NCI-H2107 (cell line): ENCODE data around the gene NR2C2AP.

Experiments used
- DNase-seq: peaks from one replicate; lab custom pipeline; 2025; lab: John Stamatoyannopoulos, UW

The NR2C2AP gene

DNA sequence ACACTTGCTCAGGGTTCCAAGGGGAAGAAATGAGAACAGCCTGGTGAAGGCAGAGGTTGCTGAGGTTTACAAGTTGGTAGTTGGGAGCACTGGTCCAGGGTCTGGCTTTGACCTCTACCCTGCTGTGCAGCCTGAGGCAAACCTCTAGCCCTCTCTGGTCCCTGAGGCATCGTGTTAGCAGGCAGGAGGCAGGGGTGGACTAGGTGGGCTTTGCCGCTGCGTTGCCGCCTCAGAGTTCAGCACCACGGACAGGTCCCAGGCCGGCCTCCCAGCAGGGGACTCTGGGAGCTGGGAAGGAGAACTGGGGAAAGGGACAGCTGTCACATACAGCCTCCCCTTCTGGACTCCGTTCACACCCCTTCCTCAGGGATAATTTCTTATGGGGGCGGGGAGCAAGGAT, 11.7 kb upstream of the NR2C2AP start:
- no peak for DNase-seq

GRCh38 chr19:19214159-19214490, 10.9 kb upstream of the NR2C2AP start:
- DNase-seq = no peak

DNA sequence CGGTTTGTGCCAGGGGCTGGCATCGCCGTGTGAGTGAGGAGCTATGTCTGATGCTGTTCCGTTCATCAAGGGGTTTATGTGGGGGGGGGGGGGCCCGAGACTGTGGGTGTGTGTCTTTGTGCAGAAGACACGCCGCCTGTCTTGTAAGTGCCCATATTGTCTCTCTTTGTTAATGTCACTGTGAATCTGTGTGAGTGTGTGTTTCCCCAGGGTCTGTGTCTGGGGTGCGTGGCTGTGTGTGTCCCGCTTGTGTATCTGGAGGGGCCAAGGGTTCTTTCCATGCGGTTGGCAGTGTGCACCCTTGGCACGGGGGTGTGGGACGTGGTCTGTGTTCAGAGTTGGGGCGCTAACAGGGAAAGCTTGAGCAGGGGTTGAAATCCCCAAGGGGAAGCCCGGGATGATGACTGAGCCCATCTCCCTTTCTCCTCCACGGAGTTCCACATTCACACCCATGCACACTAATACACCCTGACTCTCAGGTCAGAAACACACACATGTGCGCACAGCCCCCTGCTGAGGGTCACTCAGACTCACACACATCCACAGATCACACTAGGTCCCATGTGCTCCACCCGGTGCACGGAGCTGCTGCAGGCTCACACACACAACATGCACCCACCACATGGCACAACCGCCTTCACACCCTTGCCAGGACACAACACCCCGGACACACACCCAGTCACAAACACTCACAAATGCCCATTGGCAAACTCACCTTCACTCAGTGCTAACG, 10.4 kb upstream of the NR2C2AP start:
- DNase-seq = no peak

GRCh38 chr19:19212916-19213315, 9.7 kb upstream of the NR2C2AP start:
- no peak for DNase-seq

- no peak for DNase-seq
These were observed 8.5 kb upstream of the NR2C2AP start, which contains the start of gene NCAN for GRCh38 chr19:19211499-19212420. NCAN (plus strand) TSS chr19:19211958; CDS start chr19:19216954, 4,996 bp downstream.

DNA sequence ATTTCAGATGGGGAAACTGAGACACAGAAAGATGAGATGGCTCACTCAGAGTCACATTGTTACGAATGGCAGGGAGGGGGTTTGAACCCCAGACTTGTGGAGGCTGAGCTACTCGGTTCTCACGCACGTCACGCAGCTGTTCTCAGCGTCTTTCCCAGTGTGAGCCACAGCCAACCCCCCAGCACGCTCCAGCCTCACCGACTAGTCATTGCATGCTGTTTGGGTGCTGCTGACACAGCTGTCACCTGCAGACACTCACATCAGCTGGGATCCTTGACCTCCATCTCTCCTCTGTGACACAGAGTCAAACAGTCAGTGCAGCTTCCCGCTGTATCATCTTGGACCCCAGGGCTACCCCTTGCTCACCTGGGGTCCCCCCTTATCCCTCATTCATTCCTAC, 6.2 kb upstream of the NR2C2AP start:
- DNase-seq = no peak

GRCh38 chr19:19207637-19208572, 4.7 kb upstream of the NR2C2AP start:
- no peak for DNase-seq

GRCh38 chr19:19206938-19207337, 3.7 kb upstream of the NR2C2AP start:
- DNase-seq = no peak

GRCh38 chr19:19205416-19206410, 2.5 kb upstream of the NR2C2AP start:
- no peak for DNase-seq

DNA sequence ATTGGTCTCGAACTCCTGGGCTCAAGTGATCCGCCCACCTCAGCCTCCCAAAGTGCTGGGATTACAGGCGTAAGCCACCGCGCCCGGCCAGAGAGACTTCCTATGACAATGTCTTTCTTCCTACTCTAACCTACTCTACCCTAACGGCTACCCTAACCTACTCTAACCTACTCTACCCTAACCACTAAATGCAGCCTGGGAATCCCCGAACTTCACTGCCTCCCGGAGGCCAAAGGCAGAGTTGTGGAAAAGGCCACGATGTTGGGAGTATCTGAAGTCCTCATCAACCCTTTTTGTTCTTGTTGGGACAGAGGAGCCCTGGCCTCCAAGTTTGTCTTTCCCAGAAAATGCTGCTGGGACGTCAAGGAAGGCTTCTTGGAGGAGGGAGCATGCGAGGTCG, 967 bp upstream of the NR2C2AP start:
- no peak for DNase-seq

DNA sequence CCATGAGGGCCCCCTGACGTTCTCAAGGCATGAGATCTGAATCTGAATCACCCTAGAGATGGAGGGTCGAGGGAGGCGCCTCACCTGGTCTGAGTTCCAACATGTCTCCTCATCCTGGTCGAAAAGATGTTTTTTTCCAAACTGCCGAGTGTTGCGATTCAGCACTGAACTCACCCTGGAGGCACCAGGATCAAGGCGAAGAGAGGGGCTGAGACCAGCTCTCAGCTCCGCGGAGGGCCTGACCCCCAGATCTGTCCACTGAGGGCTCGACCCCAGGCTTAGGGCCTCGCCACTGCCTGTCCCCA, 555 bp downstream of the NR2C2AP start:
- DNase-seq = no peak

GRCh38 chr19:19201697-19202630, 1.2 kb downstream of the NR2C2AP start:
- DNase-seq = no peak

GRCh38 chr19:19193926-19194325, 9.3 kb downstream of the NR2C2AP start:
- DNase-seq = no peak

DNA sequence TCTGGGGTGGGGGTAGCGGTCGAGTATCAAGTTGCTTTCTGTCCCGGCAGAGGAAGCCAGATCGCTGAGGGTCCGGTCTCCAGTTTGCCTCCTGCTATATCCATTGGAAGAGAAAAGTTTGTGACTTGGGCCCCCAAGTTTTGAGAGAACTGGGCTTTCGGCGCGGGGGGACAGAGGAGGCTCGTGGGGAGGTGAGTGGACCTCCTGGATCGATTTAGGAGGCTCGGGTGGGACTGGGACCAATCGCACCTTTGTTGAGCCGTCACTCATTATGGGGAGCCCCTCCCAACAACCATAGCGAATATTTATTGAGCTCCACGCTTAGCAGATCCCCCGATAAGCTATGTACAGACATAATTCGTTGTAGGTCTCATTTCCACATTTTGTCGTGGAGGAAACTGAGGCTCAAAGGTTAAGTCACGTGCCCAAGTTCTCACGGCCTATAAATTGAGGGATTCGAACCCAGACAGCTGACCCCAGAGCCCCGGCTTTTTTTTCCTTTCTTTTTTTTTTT, 10.2 kb downstream of the NR2C2AP start:
- no peak for DNase-seq

GRCh38 chr19:19192078-19192882, 10.9 kb downstream of the NR2C2AP start, which contains the start of the genes BORCS8 and RFXANK:
BORCS8 (minus strand) TSS chr19:19192152; CDS start chr19:19192117, 35 bp downstream.
RFXANK (plus strand) TSS chr19:19192258; CDS start chr19:19193947, 1,689 bp downstream.
- peak; percentile 94 for DNase-seq

DNA sequence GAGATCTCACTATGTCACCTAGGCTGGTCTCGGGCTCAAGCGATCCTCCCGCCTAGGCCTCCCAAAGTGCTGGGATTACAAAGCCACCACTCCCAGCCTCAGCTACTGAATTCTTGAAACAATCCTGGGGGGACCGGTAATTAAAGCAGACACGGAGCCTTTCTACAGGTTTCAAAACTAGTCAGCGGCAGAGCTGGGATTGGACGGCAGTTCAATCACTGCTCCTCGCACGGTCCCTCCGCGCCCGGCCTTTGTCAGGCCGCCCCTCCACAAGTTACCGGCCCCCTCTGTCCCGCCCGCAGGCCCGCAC, 11.5 kb downstream of the NR2C2AP start:
- DNase-seq = no peak

- DNase-seq = no peak
These were observed 16.5 kb downstream of the NR2C2AP start for GRCh38 chr19:19186742-19187141.

DNA sequence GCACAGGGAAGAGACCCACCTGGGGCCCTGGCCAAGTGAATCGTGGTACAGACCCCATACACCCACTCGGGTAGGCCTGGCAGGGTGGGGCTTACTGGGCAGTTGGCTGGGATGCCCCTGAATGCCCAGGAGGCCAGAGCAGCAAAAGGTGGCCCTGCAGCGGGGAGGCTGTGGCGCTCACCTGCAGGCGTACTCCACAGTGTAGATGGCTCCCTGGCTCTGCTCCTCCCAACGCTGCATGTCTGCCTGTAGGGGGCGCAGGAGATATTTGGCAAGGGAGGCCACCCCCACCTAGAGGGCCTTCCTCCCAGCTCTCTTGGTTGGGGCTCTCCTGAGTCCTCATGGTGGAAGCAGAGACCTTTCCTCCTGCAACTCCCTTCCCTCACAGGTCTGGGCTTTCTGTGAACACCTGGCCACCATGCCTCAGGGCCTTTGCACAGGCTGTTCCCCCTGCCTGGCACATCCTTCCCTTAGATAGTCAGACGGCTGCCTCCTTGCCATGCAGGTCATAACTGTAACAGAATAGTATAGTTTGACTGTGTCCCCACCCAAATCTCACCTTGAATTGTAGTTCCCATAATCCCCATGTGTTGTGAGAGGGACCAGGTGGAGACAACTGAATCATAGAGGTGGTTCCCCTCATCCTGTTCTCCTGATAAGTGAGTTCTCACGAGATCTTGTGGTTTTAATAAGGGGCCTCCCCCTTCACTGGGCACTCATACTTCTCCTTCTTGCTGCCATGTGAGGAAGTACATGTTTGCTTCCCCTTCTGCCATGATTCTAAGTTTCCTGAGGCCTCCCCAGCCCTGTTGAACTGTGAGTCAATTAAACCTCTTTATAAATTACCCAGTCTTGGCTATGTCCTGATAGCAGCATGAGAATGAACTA, 17.1 kb downstream of the NR2C2AP start:
- no peak for DNase-seq
